RPMI7951 (cell line): ENCODE data around the gene PRELID3B. TPM values are rescaled to one million over a fixed set of nuclear protein-coding genes. Genes with fewer than 3 reads are reported as not detected.
"Not testable (repeated sequence)": the region's sequence is repeated elsewhere in the genome, so short reads cannot be mapped to it uniquely, and the experiment has no call there.

Source experiments
- DNase-seq: peaks from one replicate; pipeline ENCODE4 v3.0.0-alpha.2; 2012; ENCODE audit warnings: low read depth
- total RNA-seq: library from RNA; depleted of rRNA; stranded (reverse); fragments of >200 nt; shearing (Covaris generic); gene quantifications from 2 replicates; pipeline ENCODE4 v1.2.3, GENCODE V29; 2014

Gene PRELID3B
- total RNA-seq, 1 experiment from 2014 or later: 168 TPM

- no peak for DNase-seq
Measured at GRCh38 chr20:59026904-59027740, 15.5 kb downstream of the PRELID3B start.

- DNase-seq: no peak
Measured at GRCh38 chr20:59025511-59025910, 17.1 kb downstream of the PRELID3B start.

- no peak for DNase-seq
Measured at GRCh38 chr20:59025086-59025485, 17.5 kb downstream of the PRELID3B start.

GRCh38 chr20:59024111-59024530, 18.5 kb downstream of the PRELID3B start:
- DNase-seq: no peak

GRCh38 chr20:59023616-59024015, 19.0 kb downstream of the PRELID3B start:
- no peak for DNase-seq

- DNase-seq: no peak
Measured at GRCh38 chr20:59022754-59023153, 19.8 kb downstream of the PRELID3B start.

- DNase-seq: peak; percentile 95
Measured at GRCh38 chr20:59020938-59021551, 21.5 kb downstream of the PRELID3B start.

- no peak for DNase-seq
Measured at GRCh38 chr20:59019217-59019616, 23.4 kb downstream of the PRELID3B start, which contains the start of gene TUBB1. TUBB1 (plus strand) TSS chr20:59019429; CDS start chr20:59019523, 94 bp downstream.

- DNase-seq: no peak
Measured at GRCh38 chr20:59018817-59019216, 23.8 kb downstream of the PRELID3B start.

- DNase-seq: no peak
Measured at GRCh38 chr20:59017493-59018231, 24.9 kb downstream of the PRELID3B start.

GRCh38 chr20:59016795-59017492, 25.6 kb downstream of the PRELID3B start:
- no peak for DNase-seq

GRCh38 chr20:59015812-59016711, 26.5 kb downstream of the PRELID3B start:
- DNase-seq: no peak

- no peak for DNase-seq
Measured at GRCh38 chr20:59015411-59015810, 27.2 kb downstream of the PRELID3B start.

- DNase-seq: no peak
Measured at GRCh38 chr20:59014680-59015389, 27.8 kb downstream of the PRELID3B start.

GRCh38 chr20:59013959-59014608, 28.5 kb downstream of the PRELID3B start:
- DNase-seq: peak; percentile 72

- no peak for DNase-seq
Measured at GRCh38 chr20:59013031-59013951, 29.3 kb downstream of the PRELID3B start.

GRCh38 chr20:59011874-59012157, 30.8 kb downstream of the PRELID3B start:
- not testable (repeated sequence) for DNase-seq

- DNase-seq: peak; percentile 99
Measured at GRCh38 chr20:59010995-59011873, 31.4 kb downstream of the PRELID3B start.
